Measurements from ENCODE around the gene RBMS1.

Gene RBMS1

DNA sequence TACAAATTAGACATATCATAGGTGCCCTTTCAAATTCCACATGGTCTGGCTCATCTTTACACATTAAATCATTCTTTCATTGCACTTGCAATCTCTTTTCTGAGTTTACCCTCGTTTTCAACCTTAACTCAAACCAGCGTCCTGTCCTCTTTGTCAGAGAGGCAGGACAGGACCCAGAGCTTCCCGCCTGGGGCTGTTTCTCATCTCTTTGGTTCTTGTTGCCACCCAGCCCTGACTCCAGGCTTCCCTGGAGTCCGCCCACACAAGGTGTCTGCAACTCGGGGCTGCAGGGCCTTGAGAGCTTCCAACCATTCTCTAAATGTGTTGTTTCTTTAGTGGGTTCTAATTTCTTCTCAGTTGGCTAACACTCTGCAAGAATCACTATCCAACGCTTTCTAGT is 24.4 kb downstream of the RBMS1 start:
- POLR2A ChIA-PET (ENCODE audit: low non-redundant PET) = no interaction called here
- DNase-seq (ENCODE audit: low spot score) = no peak
- TF ChIP-seq CTCF (conservative IDR thresholded peaks at IDR 0.05; ENCODE audit: low read depth) = no peak
- CTCF ChIA-PET = no interaction called here
- no peak overlapping the region for H3K27ac ChIP-seq

- no peak for DNase-seq (ENCODE audit: low spot score)
- TF ChIP-seq CTCF (conservative IDR thresholded peaks at IDR 0.05; ENCODE audit: low read depth) = no peak
- ChIA-PET POLR2A (ENCODE audit: low non-redundant PET) (no interaction called here), CTCF (no interaction called here)
- H3K27ac ChIP-seq = no peak overlapping the region
Observed at GRCh38 chr2:160467086-160467485, 26.5 kb downstream of the RBMS1 start.

DNA sequence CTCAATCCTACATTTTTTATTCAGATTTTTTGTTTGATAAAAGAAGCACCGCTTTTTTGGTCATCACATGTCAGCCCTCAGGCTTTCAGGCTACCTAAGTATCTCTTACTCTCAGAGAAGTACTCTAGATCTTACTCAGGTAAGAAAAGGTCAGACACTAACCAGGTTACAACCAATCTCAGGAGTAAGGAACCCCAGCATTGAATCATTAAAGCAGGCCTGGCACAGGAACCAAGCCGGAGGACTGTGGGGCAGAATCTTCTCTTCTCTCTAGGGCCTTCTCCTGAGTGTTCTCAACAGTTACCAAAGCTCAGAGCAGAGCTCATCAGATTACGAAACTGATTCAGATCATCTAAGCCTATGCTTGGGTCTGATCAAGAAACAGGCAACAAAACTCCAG is 28.2 kb downstream of the RBMS1 start:
- ChIA-PET POLR2A (ENCODE audit: low non-redundant PET) (no interaction called here), CTCF (no interaction called here)
- no peak for DNase-seq (ENCODE audit: low spot score)
- no peak overlapping the region for H3K27ac ChIP-seq
- no peak for TF ChIP-seq CTCF (conservative IDR thresholded peaks at IDR 0.05; ENCODE audit: low read depth)

DNA sequence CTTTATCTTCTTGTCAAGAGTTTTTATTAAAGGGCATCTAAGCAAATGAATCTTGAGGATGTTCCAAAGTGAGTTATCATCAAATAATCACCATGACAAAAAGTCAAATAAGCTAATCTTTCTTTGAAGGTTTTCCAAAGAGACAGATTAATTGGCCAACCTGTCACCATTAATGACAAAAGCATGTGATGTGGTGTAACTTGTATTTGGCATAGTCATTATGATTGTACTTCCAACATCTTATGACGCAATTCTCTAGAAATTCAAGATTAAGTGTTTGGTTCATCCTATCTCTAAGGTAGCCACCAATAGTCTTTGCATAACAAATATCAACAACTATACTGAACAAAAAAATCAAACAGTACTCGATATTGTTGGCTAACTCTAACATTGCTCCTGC is 28.6 kb downstream of the RBMS1 start:
- H3K27ac ChIP-seq = no peak overlapping the region
- ChIA-PET POLR2A (ENCODE audit: low non-redundant PET) (no interaction called here), CTCF (no interaction called here)
- DNase-seq (ENCODE audit: low spot score) = no peak
- TF ChIP-seq CTCF (conservative IDR thresholded peaks at IDR 0.05; ENCODE audit: low read depth) = no peak

DNA sequence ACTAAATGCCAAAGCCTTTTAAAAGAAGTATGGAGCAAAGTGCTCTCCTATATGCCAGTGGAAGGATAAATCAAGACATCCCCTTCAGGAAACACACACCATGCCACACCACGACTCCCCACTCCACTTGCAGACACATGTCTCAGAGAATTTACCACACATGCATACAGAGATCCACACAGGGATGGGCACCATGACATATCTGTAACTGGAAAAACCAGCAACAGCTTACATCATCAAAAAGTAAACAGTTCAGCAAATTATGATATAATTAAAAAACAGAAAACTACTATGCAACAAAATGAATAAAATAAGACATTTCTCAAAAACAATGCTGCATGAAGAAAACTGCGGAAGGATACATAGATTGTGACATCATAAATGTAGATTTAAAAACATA is 29.6 kb downstream of the RBMS1 start:
- DNase-seq (ENCODE audit: low spot score) = no peak
- no peak overlapping the region for H3K27ac ChIP-seq
- TF ChIP-seq CTCF (conservative IDR thresholded peaks at IDR 0.05; ENCODE audit: low read depth) = no peak
- ChIA-PET POLR2A (ENCODE audit: low non-redundant PET) (no interaction called here), CTCF (no interaction called here)

DNA sequence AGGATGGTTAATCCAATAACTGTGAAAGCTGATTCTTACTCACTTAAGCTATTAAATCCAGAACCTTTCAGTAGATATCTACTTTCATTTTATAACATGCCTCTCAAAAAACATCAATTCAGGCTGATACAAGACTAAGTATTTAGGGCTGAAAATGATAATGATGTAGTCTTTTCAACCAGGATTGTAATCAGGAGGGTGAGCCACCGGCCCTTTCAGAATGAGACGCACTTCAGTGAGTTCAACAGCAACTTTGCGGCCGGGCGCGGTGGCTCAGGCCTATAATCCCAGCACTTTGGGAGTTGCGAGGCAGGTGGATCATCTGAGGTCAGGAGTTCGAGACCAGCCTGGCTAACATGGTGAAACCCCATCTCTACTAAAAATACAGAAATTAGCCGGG is 30.4 kb downstream of the RBMS1 start:
- TF ChIP-seq CTCF (conservative IDR thresholded peaks at IDR 0.05; ENCODE audit: low read depth) = no peak
- POLR2A ChIA-PET (ENCODE audit: low non-redundant PET) = no interaction called here

DNA sequence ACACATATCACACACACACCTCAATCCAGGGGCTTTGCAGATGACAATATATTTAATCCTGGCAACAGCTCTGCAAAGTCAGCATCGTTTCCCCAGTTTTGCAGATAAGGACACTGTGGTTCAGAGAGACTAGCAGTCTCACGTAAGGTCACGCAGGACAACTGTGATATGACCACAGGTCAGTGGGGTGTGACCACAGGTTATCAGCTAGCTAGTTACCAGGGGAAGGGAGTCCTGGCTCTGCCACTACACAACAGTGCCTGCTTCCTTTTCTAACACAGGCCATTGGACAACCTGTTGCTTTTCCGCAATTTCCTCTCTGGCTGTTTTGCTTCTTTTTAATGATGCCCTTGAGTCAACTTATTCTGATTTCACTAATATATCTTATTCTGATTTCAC is 33.3 kb downstream of the RBMS1 start:
- no peak for TF ChIP-seq CTCF (conservative IDR thresholded peaks at IDR 0.05; ENCODE audit: low read depth)
- ChIA-PET CTCF (interaction anchor here (0.7 kb wide), 1 partner anchor 358 kb away, joined by 7 read pairs; no protein-coding TSS in a partner anchor), POLR2A (ENCODE audit: low non-redundant PET) (no interaction called here)
- H3K27ac ChIP-seq = no peak overlapping the region
- DNase-seq (ENCODE audit: low spot score) = no peak

More for the DNA sequence above, 30.4 kb downstream of the RBMS1 start:
- no peak for DNase-seq (ENCODE audit: low spot score)
- no peak overlapping the region for H3K27ac ChIP-seq
- CTCF ChIA-PET = no interaction called here

Measured in RWPE1 (cell line).